ENCODE results near the gene SLC39A11. TPM values are rescaled to one million over a fixed set of nuclear protein-coding genes. Genes with fewer than 3 reads are reported as not detected.

Gene SLC39A11
- total RNA-seq, 1 experiment from 2014 or later: 15.2 TPM

DNA sequence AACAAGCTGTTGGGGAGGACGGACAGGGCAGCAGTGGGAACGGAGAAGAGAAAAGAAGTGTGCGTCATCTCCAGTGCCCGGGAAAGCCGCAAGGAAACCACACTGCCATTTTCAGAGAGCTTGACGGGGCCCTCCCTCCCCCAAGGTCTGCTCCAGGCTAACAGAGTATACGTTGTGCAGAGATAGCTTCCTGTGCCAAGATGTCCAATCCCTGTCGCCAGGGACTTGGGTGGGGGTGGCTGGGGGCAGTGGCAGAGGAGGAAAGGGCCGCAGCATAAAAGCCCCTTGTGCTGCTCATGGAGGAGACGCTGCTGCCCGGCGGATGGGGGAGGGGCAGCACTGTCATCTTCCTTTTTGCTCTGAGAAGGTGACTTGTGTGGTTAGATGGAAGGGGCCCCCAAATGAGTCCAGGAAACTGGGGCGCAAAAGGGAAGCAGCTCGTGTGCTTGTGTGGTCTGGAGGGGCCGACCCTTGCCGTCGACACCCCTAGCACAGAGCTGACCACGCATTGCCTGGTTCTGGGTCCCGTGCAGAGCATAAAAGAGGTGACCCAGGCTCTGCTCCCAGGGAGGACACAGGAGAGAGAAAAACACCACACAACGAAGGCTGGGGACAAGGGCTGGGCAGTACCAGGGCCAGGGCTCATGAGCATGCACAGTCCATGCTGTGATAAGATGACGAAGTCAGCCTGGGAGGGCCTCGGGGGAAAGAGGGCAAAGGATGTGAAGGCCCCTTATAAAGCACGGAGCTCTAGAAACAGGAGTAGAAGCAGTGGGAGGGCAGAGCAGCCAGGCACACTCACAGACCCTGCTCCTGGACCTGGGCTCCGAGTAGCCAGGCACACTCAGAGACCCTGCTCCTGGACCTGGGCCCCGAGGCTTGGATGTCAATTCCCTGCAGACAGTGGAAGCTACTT lies 372.7 kb downstream of the SLC39A11 start:
- peaks cover 38 to 48% of the 10 kb centered on the region in 2 experiments for H3K4me1 Mint-ChIP-seq
- Histone ChIP-seq H3K18ac (ENCODE audit: insufficient read length, low read depth, low read length) (no peak overlapping the region), H3K9me3 (ENCODE audit: control insufficient read depth, low read depth, low read length) (no peaks in the 10 kb centered on the region), H3K27ac (ENCODE audit: insufficient read length, low read depth, low read length) (no peak overlapping the region), H3K23ac (ENCODE audit: insufficient read length, low read depth, low read length) (no peak overlapping the region), H3K23me2 (ENCODE audit: insufficient read length, low read depth, low read length, poor library complexity, severe bottlenecking) (no peaks in the 10 kb centered on the region), H3T11ph (ENCODE audit: low read length) (no peak overlapping the region), H2BK20ac (ENCODE audit: low read depth, low read length, poor library complexity, severe bottlenecking) (no peak overlapping the region), H4K8ac (replicated peaks; ENCODE audit: insufficient read length, low read depth, low read length) (no peak overlapping the region), H2BK12ac (ENCODE audit: insufficient read length, low read depth, low read length) (no peak overlapping the region), H4K91ac (ENCODE audit: insufficient read length, low read depth, low read length) (no peak overlapping the region), H3K4ac (ENCODE audit: low read depth, low read length) (no peak overlapping the region), H3K4me2 (ENCODE audit: insufficient read depth, insufficient read length, low read length) (no peak overlapping the region), H3K4me1 (ENCODE audit: insufficient read depth, low read length) (peaks cover 2% of the 10 kb centered on the region; the same call in 1 of the 2 replicates), H2AK5ac (ENCODE audit: insufficient read length, low read length) (no peak overlapping the region), H3K9ac (ENCODE audit: extremely low read depth, insufficient read length, low read length) (no peak overlapping the region), H2BK15ac (ENCODE audit: low read depth, low read length) (no peak overlapping the region), H3K79me2 (ENCODE audit: insufficient read depth, low read length) (no peaks in the 10 kb centered on the region), H3K27me3 (ENCODE audit: insufficient read depth, low read length) (no peaks in the 10 kb centered on the region; the same call in 1 of the 2 replicates), H4K20me1 (ENCODE audit: control insufficient read depth, insufficient read depth, insufficient read length) (no peaks in the 10 kb centered on the region), H4K5ac (ENCODE audit: insufficient read length, low read depth, low read length) (no peak overlapping the region), H3K14ac (ENCODE audit: insufficient read depth, low read length) (peak overlapping the region; percentile 3), H2BK120ac (ENCODE audit: low read depth, low read length, poor library complexity, severe bottlenecking) (no peak overlapping the region), H3K79me1 (ENCODE audit: insufficient read depth, low read depth, low read length, poor library complexity, severe bottlenecking) (no peaks in the 10 kb centered on the region), H2AFZ (ENCODE audit: low read length) (no peak overlapping the region), H2BK5ac (ENCODE audit: insufficient read length, low read length) (no peak overlapping the region), H3K56ac (ENCODE audit: insufficient read length, low read depth, low read length) (no peak overlapping the region)
- H3K4me3 Mint-ChIP-seq: no peak overlapping the region
- no peaks in the 10 kb centered on the region; the same call in none of the 2 replicates for H3K27me3 Mint-ChIP-seq (ENCODE audit: low read depth)
- H3K36me3 Mint-ChIP-seq (ENCODE audit: insufficient read depth in 1 of 3, low read depth in 3 of 3): no peaks in the 10 kb centered on the region
- no peak for TF ChIP-seq CTCF (conservative IDR thresholded peaks at IDR 0.05)
- DNase-seq: no peak
- no peaks in the 10 kb centered on the region; a peak in 1 of 5 replicates for H3K9me3 Mint-ChIP-seq
- no CpG with 5 or more reads among the region's 25 CpGs for WGBS (ENCODE audit: extremely low coverage, insufficient read length, low lambda C conversion rate)
- peak overlapping the region in 1 of 3 experiments; percentile 75; a peak in 3 of 7 replicates for H3K27ac Mint-ChIP-seq
